ENCODE measurements around the gene SWI5.

- no peak for TF ChIP-seq EZH2phosphoT487 (IDR thresholded peaks at IDR 0.05; ENCODE audit: borderline replicate concordance, low read length)
- no peak for TF ChIP-seq CTCF (IDR thresholded peaks at IDR 0.05; ENCODE audit: low read depth, low read length, poor library complexity, severe bottlenecking)
Measured at GRCh38 chr9:128335914-128336313, 59.8 kb downstream of the SWI5 start.

Data from DOHH2 (cell line).